Measurements from ENCODE around the gene NRDE2. TPM values are rescaled to one million over a fixed set of nuclear protein-coding genes. Genes with fewer than 3 reads are reported as not detected.

NRDE2 gene
- total and polyA plus RNA-seq, 2 of the 4 experiments (the other 2 are of a cell fraction): 4.5 to 9.3 TPM

DNA sequence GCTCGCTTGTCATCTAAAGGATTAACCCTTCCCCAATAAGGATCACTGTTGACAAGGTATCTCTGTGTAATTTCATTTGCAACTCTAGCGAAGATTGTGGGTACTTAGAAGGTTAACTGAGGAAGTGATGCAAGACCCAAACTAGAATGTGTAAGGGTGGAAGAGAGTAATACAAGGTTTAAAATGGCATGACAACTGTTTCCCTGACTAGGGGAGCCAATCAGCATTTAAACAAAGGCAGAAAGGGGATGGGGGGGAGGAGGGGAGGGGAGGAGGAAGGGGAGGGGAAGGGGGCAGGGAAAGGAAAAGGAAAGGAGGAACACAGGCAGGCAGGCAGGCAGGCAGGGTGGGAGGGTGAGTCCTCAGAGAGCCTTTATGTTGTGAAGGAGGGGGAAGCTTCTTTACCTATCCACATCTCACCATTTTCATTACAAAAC is 31.1 kb downstream of the NRDE2 start:
- POLR2A ChIA-PET (ENCODE audit: unreplicated experiment): no interaction called here
- DNase-seq: peak; percentile 24
- no peak for ATAC-seq (ENCODE audit: low read depth)
- H2AK5ac ChIP-seq (ENCODE audit: low read depth, low read length): no peak overlapping the region
- no peak overlapping the region for H3K23ac ChIP-seq (ENCODE audit: low read depth, low read length)
- no peak overlapping the region for H2AFZ ChIP-seq (replicated peaks; ENCODE audit: low read length, poor library complexity)
- H3K9ac ChIP-seq (ENCODE audit: low read depth, low read length): no peak overlapping the region
- no peak overlapping the region for H3K14ac ChIP-seq (replicated peaks; ENCODE audit: low read depth, low read length)
- intact Hi-C loops (cut with micrococcal nuclease): loop anchor here (1.0 to 10.0 kb wide), 8 partner anchors 82 to 874 kb away; partner anchors contain the start of gene TTC7B
- peak overlapping the region; percentile 51; the same call in 1 of the 2 replicates for H2BK120ac ChIP-seq (ENCODE audit: low read depth, low read length)
- CTCF ChIA-PET: interaction anchor here (0.5 to 1.9 kb wide), 5 partner anchors 19 to 602 kb away, joined by 3 to 10 read pairs (median 7); no protein-coding TSS in a partner anchor
- peak; percentile 74 for TF ChIP-seq CEBPB (IDR thresholded peaks at IDR 0.05; ENCODE audit: low read depth, low read length)
- TF ChIP-seq, protein P1, sequence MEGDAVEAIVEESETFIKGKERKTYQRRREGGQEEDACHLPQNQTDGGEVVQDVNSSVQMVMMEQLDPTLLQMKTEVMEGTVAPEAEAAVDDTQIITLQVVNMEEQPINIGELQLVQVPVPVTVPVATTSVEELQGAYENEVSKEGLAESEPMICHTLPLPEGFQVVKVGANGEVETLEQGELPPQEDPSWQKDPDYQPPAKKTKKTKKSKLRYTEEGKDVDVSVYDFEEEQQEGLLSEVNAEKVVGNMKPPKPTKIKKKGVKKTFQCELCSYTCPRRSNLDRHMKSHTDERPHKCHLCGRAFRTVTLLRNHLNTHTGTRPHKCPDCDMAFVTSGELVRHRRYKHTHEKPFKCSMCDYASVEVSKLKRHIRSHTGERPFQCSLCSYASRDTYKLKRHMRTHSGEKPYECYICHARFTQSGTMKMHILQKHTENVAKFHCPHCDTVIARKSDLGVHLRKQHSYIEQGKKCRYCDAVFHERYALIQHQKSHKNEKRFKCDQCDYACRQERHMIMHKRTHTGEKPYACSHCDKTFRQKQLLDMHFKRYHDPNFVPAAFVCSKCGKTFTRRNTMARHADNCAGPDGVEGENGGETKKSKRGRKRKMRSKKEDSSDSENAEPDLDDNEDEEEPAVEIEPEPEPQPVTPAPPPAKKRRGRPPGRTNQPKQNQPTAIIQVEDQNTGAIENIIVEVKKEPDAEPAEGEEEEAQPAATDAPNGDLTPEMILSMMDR (conservative IDR thresholded peaks at IDR 0.05; ENCODE audit: low read depth, low read length): no peak
- no peak overlapping the region for H3K27ac ChIP-seq (ENCODE audit: insufficient read depth, low read length)
- no peak overlapping the region for H3K4ac ChIP-seq (ENCODE audit: low read depth, low read length)
- H3K36me3 ChIP-seq (ENCODE audit: control insufficient read depth, insufficient read depth, low read length): peaks cover 9% of the 10 kb centered on the region
- H4K91ac ChIP-seq (ENCODE audit: insufficient read depth, low read depth, low read length): no peak overlapping the region
- H3K9me1 ChIP-seq (ENCODE audit: insufficient read depth, low read length): no peaks in the 10 kb centered on the region
- in situ Hi-C loops (cut with MboI; ENCODE audit: low sequenced_read_pairs): loop anchor here (5.0 kb wide), 1 partner anchor 397 kb away; no protein-coding TSS in a partner anchor
- no peak overlapping the region for H2BK15ac ChIP-seq (ENCODE audit: low read depth, low read length)
- dilution Hi-C loops (cut with HindIII; ENCODE audit: low sequenced_read_pairs, unreplicated experiment): no loop called here
- H3K18ac ChIP-seq (ENCODE audit: low read depth, low read length): no peak overlapping the region
- no CpG with 5 or more reads among the region's 2 CpGs for WGBS, 2 experiments (ENCODE audit: extremely low coverage in 2 of 2, insufficient read length in 1 of 2)
- no peak overlapping the region for H3K4me3 ChIP-seq (ENCODE audit: insufficient read depth, low read depth, low read length)
- no peaks in the 10 kb centered on the region for H4K20me1 ChIP-seq (ENCODE audit: insufficient read depth, low read length)
- no peak overlapping the region for H2AK9ac ChIP-seq (replicated peaks; ENCODE audit: low read depth, low read length, poor library complexity)
- H3K4me1 ChIP-seq (ENCODE audit: control insufficient read depth, insufficient read depth, low read length): peaks cover 3% of the 10 kb centered on the region; the same call in 1 of the 2 replicates
- H3K79me1 ChIP-seq (ENCODE audit: low read depth in 1 of 2, low read length in 2 of 2): no peaks in the 10 kb centered on the region; a peak in 2 of 4 replicates
- peak overlapping the region in 1 of 2 experiments; percentile 40; a peak in 1 of 4 replicates for H4K8ac ChIP-seq (ENCODE audit: low read depth in 2 of 2, low read length in 2 of 2)
- no peak overlapping the region for H3K4me2 ChIP-seq (ENCODE audit: low read depth, low read length)
- no peaks in the 10 kb centered on the region for H3K27me3 ChIP-seq (ENCODE audit: control insufficient read depth, insufficient read depth, low read length)
- no TSS peak for BruUV-seq (replicated peaks)
- no peaks in the 10 kb centered on the region for H3K9me3 ChIP-seq (ENCODE audit: control insufficient read depth, insufficient read depth, low read length)
- no peak overlapping the region for H2BK5ac ChIP-seq (ENCODE audit: low read depth, low read length, poor library complexity, severe bottlenecking)
- no peak overlapping the region for H3K56ac ChIP-seq (ENCODE audit: extremely low read depth, insufficient read depth, low read length)
- no peak overlapping the region; the same call in 1 of the 2 replicates for H2BK20ac ChIP-seq (ENCODE audit: low read depth, low read length)
- no peak overlapping the region for H4K5ac ChIP-seq (ENCODE audit: low read depth, low read length)

Measured in IMR-90 (cell line).